HL-60 (cell line): ENCODE data around the gene HNF4A.

Source experiments
- DNase-seq, 2 experiments: peaks; one replicate each; pipeline ENCODE4 v3.0.0-alpha.2; 2010 to 2020; ENCODE audit warnings: low read depth in 1 of 2, low spot score in 1 of 2
- H3K27ac ChIP-seq: fragments of 250-450 bp; sonication (Bioruptor Pico); replicated peaks from 2 replicates; pipeline ENCODE4 v1.5.1; 2020; ENCODE audit warnings: mild to moderate bottlenecking, moderate library complexity
- H3K27me3 ChIP-seq: fragments of 250-450 bp; sonication (Bioruptor Pico); 2 replicates; pipeline ENCODE4 v1.5.1; 2021; ENCODE audit warnings: mild to moderate bottlenecking, moderate library complexity; ENCODE audit not compliant: insufficient read depth, poor library complexity, severe bottlenecking
- H3K4me3 ChIP-seq: replicated peaks from 2 replicates; pipeline ENCODE4 v1.5.1; 2011; ENCODE audit warnings: mild to moderate bottlenecking, control low read depth, low read length; ENCODE audit not compliant: insufficient read depth
- CTCF ChIP-seq: IDR thresholded peaks from one replicate; pipeline ENCODE4 v1.5.1; 2011; ENCODE audit warnings: low read length, control low read depth, inconsistent platforms; ENCODE audit not compliant: insufficient read depth
- GABPA ChIP-seq: IDR thresholded peaks from 2 replicates; pipeline ENCODE4 v1.6.1; 2012; ENCODE audit warnings: low read depth
- POLR2AphosphoS5 ChIP-seq: IDR thresholded peaks from 2 replicates; pipeline ENCODE4 v1.6.1; 2012; ENCODE audit warnings: low read depth
- REST ChIP-seq: IDR thresholded peaks from 2 replicates; pipeline ENCODE4 v1.6.1; 2012; ENCODE audit warnings: low read depth; ENCODE audit not compliant: insufficient replicate concordance
- SPI1 ChIP-seq: IDR thresholded peaks from 2 replicates; pipeline ENCODE4 v1.6.1; 2012; ENCODE audit warnings: low read depth, mild to moderate bottlenecking, borderline replicate concordance

HNF4A gene

GRCh38 chr20:44350567-44350966 lies 4.9 kb upstream of the HNF4A start:
- H3K27ac ChIP-seq = no peak overlapping the region
- no peak for TF ChIP-seq GABPA
- TF ChIP-seq SPI1 = no peak
- no peak for TF ChIP-seq CTCF
- TF ChIP-seq POLR2AphosphoS5 = no peak
- TF ChIP-seq REST = no peak

GRCh38 chr20:44354979-44355497 lies 461 bp upstream of the HNF4A start:
- no peak for DNase-seq

More at GRCh38 chr20:44350567-44350966, 4.9 kb upstream of the HNF4A start:
- no peak overlapping the region for H3K4me3 ChIP-seq
- no peaks in the 10 kb centered on the region for H3K27me3 ChIP-seq
- no peak for DNase-seq

More at GRCh38 chr20:44354979-44355497, 461 bp upstream of the HNF4A start:
- TF ChIP-seq REST = no peak
- no peak for TF ChIP-seq POLR2AphosphoS5
- no peak for TF ChIP-seq CTCF
- no peak for TF ChIP-seq GABPA
- TF ChIP-seq SPI1 = no peak
- peaks cover 2% of the 10 kb centered on the region for H3K27me3 ChIP-seq
- H3K4me3 ChIP-seq = no peak overlapping the region
- H3K27ac ChIP-seq = no peak overlapping the region
